Fibroblast of skin of right biceps (primary cell): ENCODE measurements around the gene SULT1C4.

ENCODE experiments used
- DNase-seq: peaks from one replicate; pipeline ENCODE4 v3.0.0-alpha.2; 2013

The SULT1C4 gene

GRCh38 chr2:108376774-108377173 lies 980 bp upstream of the SULT1C4 start:
- no peak for DNase-seq

GRCh38 chr2:108377401-108377800 lies 353 bp upstream of the SULT1C4 start:
- DNase-seq = no peak

GRCh38 chr2:108378851-108379250 lies 1.1 kb downstream of the SULT1C4 start:
- no peak for DNase-seq

DNA sequence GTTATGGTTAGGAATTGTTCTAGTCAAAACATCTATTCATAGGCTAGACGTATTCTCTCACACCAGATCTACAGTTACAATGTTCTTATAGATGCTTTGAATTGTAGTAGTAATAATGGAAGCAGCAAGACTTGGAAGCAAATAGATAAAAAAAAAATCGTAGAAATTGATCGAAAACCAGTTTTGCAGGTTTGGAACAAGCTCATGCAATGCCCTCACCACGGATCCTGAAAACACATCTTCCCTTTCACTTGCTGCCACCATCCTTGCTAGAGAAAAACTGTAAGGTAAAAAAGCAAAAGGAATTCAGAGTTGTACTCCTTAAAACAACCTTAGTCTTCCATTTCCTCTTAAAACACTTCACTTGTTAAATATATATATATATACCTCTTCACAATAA lies 4.4 kb downstream of the SULT1C4 start:
- no peak for DNase-seq

- peak; percentile 32 for DNase-seq
These were observed 5.5 kb downstream of the SULT1C4 start for GRCh38 chr2:108383146-108383830.

GRCh38 chr2:108384662-108385393 lies 7.1 kb downstream of the SULT1C4 start:
- no peak for DNase-seq

DNA sequence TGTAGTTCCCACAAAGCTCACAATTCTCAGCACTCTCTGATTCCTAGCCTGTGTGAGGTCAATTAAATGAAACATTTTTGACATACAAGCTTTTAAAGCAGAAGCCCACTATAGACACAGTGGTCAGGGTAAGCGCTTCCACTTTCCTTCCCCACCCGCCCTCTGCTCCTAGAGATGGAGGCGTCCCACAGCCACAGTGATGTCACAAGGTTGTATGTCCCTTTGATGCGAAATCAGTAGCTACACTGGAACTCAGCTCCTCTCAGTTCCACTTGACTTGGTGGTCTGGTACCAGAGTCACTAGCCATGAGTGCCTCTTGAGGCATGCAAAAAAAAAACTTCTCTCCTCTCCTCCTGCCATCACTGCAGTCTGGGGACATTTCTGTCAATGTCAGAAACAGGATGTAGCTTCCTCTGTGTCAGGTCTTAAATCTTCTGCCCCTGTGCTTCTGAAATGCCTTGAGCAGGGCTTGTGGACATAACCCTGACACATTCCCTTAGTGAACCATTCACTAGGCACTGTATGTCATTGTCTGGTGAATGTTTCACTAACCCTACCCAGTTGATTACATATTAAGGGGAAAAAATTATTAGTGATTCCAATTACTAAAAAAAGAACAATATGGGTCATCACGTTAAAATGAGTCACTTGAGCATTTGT lies 7.8 kb downstream of the SULT1C4 start:
- DNase-seq = no peak

DNA sequence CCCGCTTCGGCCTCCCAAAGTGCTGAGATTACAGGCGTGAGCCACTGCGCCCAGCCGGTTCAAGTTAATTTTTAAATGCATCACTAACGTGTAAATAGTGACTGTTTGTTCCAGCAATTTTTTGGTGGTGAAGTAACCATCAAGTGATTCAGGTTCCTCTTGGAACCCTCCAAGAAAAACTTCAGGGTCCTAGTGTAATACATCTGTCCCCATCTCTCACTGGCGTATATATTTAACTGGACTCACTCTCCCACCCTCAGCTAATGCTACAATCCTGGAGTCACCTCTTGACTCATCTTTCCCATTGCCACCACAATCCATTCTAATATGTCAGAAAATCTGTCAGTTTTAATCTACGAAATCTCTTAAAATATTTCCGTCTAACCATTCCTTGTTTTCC lies 10.3 kb downstream of the SULT1C4 start:
- no peak for DNase-seq

DNA sequence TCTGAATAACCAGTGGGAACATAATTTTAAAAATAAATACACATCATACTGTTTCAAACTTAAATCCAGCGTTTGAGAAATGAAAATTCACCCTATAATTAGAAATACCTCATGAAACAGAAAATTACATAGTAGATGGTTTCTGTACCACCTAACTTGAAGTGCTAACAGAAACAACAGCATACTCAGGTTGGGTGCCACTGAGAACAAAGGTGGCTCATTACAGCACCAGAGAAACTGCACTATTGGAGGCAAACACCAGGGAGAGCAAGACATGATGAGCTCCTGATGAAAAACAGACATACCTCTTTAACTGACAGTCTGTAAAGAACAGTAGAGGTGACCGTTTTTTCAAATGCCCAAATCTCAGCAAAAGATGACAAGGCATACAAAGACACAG lies 12.6 kb downstream of the SULT1C4 start:
- DNase-seq = no peak

GRCh38 chr2:108392029-108392428 lies 14.3 kb downstream of the SULT1C4 start:
- no peak for DNase-seq

GRCh38 chr2:108393197-108393596 lies 15.4 kb downstream of the SULT1C4 start:
- no peak for DNase-seq

GRCh38 chr2:108395155-108395554 lies 17.4 kb downstream of the SULT1C4 start:
- DNase-seq = no peak

GRCh38 chr2:108396845-108397244 lies 19.1 kb downstream of the SULT1C4 start:
- DNase-seq = peak; percentile 23

- no peak for DNase-seq
These were observed 21.7 kb downstream of the SULT1C4 start for GRCh38 chr2:108399479-108399878.

DNA sequence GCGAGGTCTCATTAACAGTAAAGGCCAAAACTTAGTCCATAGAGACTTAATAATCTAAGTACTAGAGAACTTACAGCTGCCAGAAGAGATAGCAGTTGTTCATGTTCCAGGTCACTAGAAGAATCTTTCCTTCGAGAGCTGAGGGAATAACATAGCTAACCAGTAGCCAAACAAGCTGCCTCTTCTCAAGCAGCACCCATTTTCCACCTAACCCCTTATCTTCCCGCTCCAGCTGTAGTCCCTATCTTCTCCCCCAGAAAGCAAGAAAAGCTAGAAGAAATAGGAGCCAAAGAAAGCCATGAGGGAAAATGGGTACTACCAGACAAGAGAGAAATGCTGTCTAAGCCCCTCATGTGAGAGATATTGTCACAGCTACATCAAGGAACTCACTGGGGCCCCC lies 24.0 kb downstream of the SULT1C4 start:
- no peak for DNase-seq

DNA sequence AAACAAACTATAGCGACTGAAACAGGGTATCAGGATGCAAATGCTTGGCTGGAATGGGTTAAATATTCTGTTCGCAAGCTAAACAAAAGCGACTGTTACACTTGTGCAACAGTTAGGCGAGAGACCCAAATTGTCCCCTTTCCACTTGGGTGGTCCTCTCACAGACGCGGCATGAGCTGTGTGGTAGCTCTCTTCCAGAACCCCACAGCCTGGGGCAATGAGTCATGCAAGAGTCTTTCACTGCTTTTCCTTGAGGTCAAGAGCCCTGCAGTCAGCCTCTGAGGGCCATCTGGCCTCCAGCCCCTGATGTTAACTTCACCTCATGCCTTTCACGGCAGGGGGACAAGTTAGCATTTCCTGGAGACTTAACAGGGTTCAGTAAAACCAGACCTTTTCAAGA lies 25.7 kb downstream of the SULT1C4 start:
- DNase-seq = peak; percentile 79

DNA sequence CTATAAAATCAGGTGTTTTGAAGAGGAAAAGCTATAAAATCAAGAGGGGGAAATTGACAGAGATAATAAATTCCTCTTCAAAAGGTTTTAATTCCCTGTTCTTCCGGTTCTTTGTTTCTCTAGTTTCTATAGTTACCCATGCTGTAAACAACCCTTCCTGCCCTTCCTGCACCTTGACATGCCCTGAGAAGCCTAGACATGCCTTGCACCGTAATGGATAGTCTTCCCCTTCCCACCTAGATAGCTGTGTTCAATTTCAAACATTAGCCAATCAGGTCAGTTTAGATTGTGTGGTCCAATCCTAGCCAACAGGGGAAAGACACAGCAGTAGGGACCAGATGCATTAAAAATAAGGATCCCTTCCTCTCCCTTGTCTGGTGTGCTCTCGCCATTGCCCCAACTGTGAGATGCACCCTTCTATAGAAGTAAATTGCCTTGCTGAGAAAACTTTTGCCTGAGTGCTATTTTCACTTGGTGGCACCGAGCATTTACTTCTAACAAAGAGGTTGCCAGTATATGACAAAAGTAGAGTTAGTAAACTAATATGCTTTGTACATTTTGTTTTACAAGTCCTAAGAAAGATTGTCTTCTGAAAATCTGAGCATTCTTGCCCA lies 27.1 kb downstream of the SULT1C4 start:
- no peak for DNase-seq

GRCh38 chr2:108407864-108408729 lies 30.3 kb downstream of the SULT1C4 start:
- DNase-seq = no peak

GRCh38 chr2:108409768-108410167 lies 32.0 kb downstream of the SULT1C4 start:
- peak; percentile 42 for DNase-seq

DNA sequence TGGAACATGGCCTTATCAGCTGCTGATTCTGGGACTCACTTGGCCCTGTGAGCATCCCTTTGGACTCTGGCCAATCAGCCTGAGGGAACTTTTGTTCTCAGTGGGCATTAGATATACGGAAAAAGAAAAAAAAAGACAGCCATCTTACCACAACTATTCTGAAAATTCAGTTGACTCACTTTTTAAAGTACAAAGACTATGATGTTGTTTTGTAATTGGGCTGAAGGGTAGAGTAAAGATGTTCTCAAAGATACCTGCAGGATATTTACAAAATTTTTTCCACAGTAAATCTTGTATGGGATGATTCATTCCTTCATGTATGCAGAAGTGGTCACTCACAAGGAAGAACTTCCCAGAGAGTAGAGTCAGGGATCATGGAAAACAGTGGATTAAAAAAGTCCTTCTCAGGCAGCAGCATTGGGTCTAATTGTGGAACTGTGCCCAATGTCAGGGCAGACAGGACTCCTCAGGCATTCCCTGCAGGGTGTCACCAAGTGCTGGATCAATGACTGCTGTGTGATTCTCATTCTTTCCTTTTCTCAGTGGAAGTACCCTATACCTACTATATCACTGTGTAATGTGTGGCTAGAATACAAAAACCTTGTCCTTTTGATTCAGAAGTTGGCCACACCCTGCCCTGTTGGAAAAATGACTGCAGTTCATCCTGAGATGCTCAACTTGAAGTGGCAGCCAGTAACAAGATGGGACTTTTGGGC lies 35.4 kb downstream of the SULT1C4 start:
- peak; percentile 88 for DNase-seq

DNA sequence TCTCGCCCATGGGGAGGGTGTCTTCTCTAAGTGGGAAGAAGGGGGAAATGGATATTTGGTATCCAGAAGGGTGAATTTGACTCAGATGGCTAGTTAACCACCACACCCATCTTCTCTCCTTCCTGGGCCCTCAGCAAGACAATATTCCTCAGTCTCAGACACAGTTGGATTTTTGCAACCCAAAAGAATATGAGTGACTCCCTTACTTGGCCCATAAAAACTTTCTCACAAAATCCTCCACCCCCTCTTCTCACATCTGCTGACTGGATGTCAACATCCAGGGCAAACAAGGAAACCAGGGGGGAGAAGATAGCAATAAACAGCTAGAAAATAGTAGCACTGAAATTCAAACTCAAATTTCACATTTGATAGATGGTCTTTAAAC lies 35.9 kb downstream of the SULT1C4 start:
- DNase-seq = no peak
